Measurements from ENCODE around the gene CYB5B. TPM values are rescaled to one million over a fixed set of nuclear protein-coding genes. Genes with fewer than 3 reads are reported as not detected.

Gene CYB5B
- total and polyA plus RNA-seq, 2 experiments from 2014 or later: 47.1 to 115 TPM

GRCh38 chr16:69496896-69497295 is 72.5 kb downstream of the CYB5B start:
- no peak overlapping the region for H3K9ac ChIP-seq
- no peaks in the 10 kb centered on the region for H3K9me2 ChIP-seq (ENCODE audit: insufficient read depth)
- no peak overlapping the region for H3K4me2 ChIP-seq (ENCODE audit: unreplicated experiment)
- TF ChIP-seq EZH2 (IDR thresholded peaks at IDR 0.05; ENCODE audit: insufficient read depth, poor library complexity, severe bottlenecking) (no peak), EZH2phosphoT487 (IDR thresholded peaks at IDR 0.05; ENCODE audit: insufficient read depth, low read depth) (no peak)
- 80 to 90% methylated on average over 5 of the region's 5 CpGs for WGBS, 2 experiments (ENCODE audit: low coverage in 1 of 2, low lambda C conversion rate in 2 of 2, missing lambda C conversion rate in 2 of 2)
- H3K4me3 ChIP-seq: no peak overlapping the region
- no peaks in the 10 kb centered on the region for H3K79me2 ChIP-seq (ENCODE audit: insufficient read depth)
- in situ Hi-C loops (cut with MboI): no loop called here
- no peak overlapping the region for H3K27ac ChIP-seq
- H3K36me3 ChIP-seq (ENCODE audit: low read depth): no peaks in the 10 kb centered on the region
- H3K9me3 ChIP-seq (ENCODE audit: low read depth): no peaks in the 10 kb centered on the region
- H3K4me1 ChIP-seq (ENCODE audit: insufficient read depth): no peaks in the 10 kb centered on the region
- H2AFZ ChIP-seq: no peak overlapping the region
- H3F3A ChIP-seq (ENCODE audit: insufficient read depth): no peaks in the 10 kb centered on the region
- H3K27me3 ChIP-seq (replicated peaks; ENCODE audit: insufficient read depth): no peaks in the 10 kb centered on the region
- H4K20me1 ChIP-seq (ENCODE audit: insufficient read depth): no peaks in the 10 kb centered on the region
- no peak for DNase-seq

GRCh38 chr16:69497876-69498596 is 73.6 kb downstream of the CYB5B start:
- no peaks in the 10 kb centered on the region for H3K9me3 ChIP-seq (ENCODE audit: low read depth)
- no peaks in the 10 kb centered on the region for H3K27me3 ChIP-seq (replicated peaks; ENCODE audit: insufficient read depth)
- TF ChIP-seq EZH2 (IDR thresholded peaks at IDR 0.05; ENCODE audit: insufficient read depth, poor library complexity, severe bottlenecking): no peak
- TF ChIP-seq EZH2phosphoT487 (IDR thresholded peaks at IDR 0.05; ENCODE audit: insufficient read depth, low read depth): no peak
- H2AFZ ChIP-seq: no peak overlapping the region
- H3K4me2 ChIP-seq (ENCODE audit: unreplicated experiment): no peak overlapping the region
- no peaks in the 10 kb centered on the region for H3K4me1 ChIP-seq (ENCODE audit: insufficient read depth)
- H3K27ac ChIP-seq: no peak overlapping the region
- no peaks in the 10 kb centered on the region for H4K20me1 ChIP-seq (ENCODE audit: insufficient read depth)
- DNase-seq: no peak
- in situ Hi-C loops (cut with MboI): no loop called here
- 58 to 61% methylated on average over 15 to 16 of the region's 16 CpGs for WGBS, 2 experiments (ENCODE audit: low coverage in 1 of 2, low lambda C conversion rate in 2 of 2, missing lambda C conversion rate in 2 of 2)
- no peak overlapping the region for H3K9ac ChIP-seq
- no peaks in the 10 kb centered on the region for H3K9me2 ChIP-seq (ENCODE audit: insufficient read depth)
- no peak overlapping the region for H3K4me3 ChIP-seq
- no peaks in the 10 kb centered on the region for H3F3A ChIP-seq (ENCODE audit: insufficient read depth)
- H3K79me2 ChIP-seq (ENCODE audit: insufficient read depth): no peaks in the 10 kb centered on the region
- H3K36me3 ChIP-seq (ENCODE audit: low read depth): no peaks in the 10 kb centered on the region

DNA sequence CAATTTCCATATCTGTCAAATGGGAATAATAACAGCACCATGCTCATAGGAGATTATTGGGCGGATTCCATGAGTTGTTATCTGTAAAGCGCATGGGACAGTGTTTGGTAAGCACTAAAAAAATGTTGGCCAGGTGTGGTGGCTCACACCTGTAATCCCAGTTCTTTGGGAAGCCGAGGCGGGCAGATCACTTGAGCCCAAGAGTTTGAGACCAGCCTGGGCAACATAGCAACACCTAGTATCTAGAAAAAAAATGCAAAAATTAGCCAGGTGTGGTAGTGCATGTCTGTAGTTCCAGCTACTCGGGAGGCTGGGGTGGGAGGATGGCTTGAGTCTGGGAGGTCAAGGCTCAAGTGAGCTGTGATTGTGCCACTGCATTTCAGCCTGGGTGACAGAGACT is 74.5 kb downstream of the CYB5B start:
- Histone ChIP-seq H3K9me2 (ENCODE audit: insufficient read depth) (no peaks in the 10 kb centered on the region), H3K4me2 (ENCODE audit: unreplicated experiment) (no peak overlapping the region), H3K27ac (no peak overlapping the region), H2AFZ (no peak overlapping the region), H4K20me1 (ENCODE audit: insufficient read depth) (no peaks in the 10 kb centered on the region), H3F3A (ENCODE audit: insufficient read depth) (no peaks in the 10 kb centered on the region), H3K4me3 (no peak overlapping the region), H3K4me1 (ENCODE audit: insufficient read depth) (no peaks in the 10 kb centered on the region), H3K36me3 (ENCODE audit: low read depth) (no peaks in the 10 kb centered on the region), H3K9ac (no peak overlapping the region), H3K79me2 (ENCODE audit: insufficient read depth) (no peaks in the 10 kb centered on the region), H3K9me3 (ENCODE audit: low read depth) (no peaks in the 10 kb centered on the region), H3K27me3 (replicated peaks; ENCODE audit: insufficient read depth) (no peaks in the 10 kb centered on the region)
- TF ChIP-seq EZH2 (IDR thresholded peaks at IDR 0.05; ENCODE audit: insufficient read depth, poor library complexity, severe bottlenecking): no peak
- TF ChIP-seq EZH2phosphoT487 (IDR thresholded peaks at IDR 0.05; ENCODE audit: insufficient read depth, low read depth): no peak
- WGBS, 2 experiments (ENCODE audit: low coverage in 1 of 2, low lambda C conversion rate in 2 of 2, missing lambda C conversion rate in 2 of 2): 81 to 86% methylated on average over 5 of the region's 5 CpGs
- in situ Hi-C loops (cut with MboI): no loop called here
- no peak for DNase-seq

DNA sequence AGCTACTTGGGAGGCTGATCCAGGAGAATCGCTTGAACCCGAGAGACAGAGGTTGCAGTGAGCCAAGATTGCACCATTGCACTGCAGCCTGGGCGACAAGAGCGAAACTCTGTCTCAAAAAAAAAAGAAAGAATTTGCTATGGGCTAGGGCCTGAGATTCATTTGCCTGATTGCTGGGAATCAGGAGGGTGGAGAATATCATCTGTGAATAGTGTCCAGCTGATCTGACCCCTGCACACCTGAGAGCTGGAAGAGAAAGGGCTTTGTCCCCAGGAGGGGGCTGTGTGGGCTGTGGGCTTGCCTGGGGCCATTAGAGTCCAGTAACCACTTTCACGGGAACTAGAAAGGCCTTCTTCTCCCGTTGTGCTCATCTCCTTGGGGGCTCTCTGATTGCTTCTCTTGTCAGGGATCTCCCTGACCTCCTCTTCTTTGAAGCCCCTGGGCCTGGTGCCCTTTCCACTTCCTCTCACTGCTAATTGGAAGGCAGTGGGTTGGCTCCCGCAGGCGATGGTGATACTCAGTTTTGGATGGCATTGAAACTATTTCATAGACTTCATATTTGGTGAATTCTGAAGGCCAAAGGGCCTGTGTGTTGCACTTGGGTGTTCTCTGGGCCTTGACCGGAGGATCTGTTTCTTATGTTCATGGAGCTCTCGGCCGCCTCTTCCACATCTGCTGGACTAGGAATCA is 75.3 kb downstream of the CYB5B start:
- Histone ChIP-seq H3K9me2 (ENCODE audit: insufficient read depth) (no peaks in the 10 kb centered on the region), H3K4me2 (ENCODE audit: unreplicated experiment) (no peak overlapping the region), H3K9me3 (ENCODE audit: low read depth) (no peaks in the 10 kb centered on the region), H3K79me2 (ENCODE audit: insufficient read depth) (no peaks in the 10 kb centered on the region), H3K4me1 (ENCODE audit: insufficient read depth) (no peaks in the 10 kb centered on the region), H3K27ac (no peak overlapping the region), H3F3A (ENCODE audit: insufficient read depth) (no peaks in the 10 kb centered on the region), H2AFZ (no peak overlapping the region), H3K27me3 (replicated peaks; ENCODE audit: insufficient read depth) (no peaks in the 10 kb centered on the region), H3K9ac (no peak overlapping the region), H4K20me1 (ENCODE audit: insufficient read depth) (no peaks in the 10 kb centered on the region), H3K4me3 (no peak overlapping the region), H3K36me3 (ENCODE audit: low read depth) (no peaks in the 10 kb centered on the region)
- DNase-seq: no peak
- in situ Hi-C loops (cut with MboI): no loop called here
- TF ChIP-seq EZH2phosphoT487 (IDR thresholded peaks at IDR 0.05; ENCODE audit: insufficient read depth, low read depth) (no peak), EZH2 (IDR thresholded peaks at IDR 0.05; ENCODE audit: insufficient read depth, poor library complexity, severe bottlenecking) (no peak)
- WGBS, 2 experiments (ENCODE audit: low coverage in 1 of 2, low lambda C conversion rate in 2 of 2, missing lambda C conversion rate in 2 of 2): 70 to 79% methylated on average over 11 of the region's 11 CpGs
